ENCODE measurements around the gene WDR41. TPM values are rescaled to one million over a fixed set of nuclear protein-coding genes. Genes with fewer than 3 reads are reported as not detected.
A peak's percentile ranks its signal among the peaks of the same experiment; 100 is the strongest.

Gene WDR41
- total RNA-seq, 1 donor: 114 TPM

GRCh38 chr5:77397686-77398292 is 94.3 kb downstream of the WDR41 start:
- DNase-seq (ENCODE audit: insufficient read length, low spot score, missing footprints): peak; percentile 76
- Histone ChIP-seq H3K27ac (ENCODE audit: low read depth, low read length) (no peak overlapping the region), H3K4me2 (ENCODE audit: insufficient read depth, low read length) (peak overlapping the region; percentile 11)

DNA sequence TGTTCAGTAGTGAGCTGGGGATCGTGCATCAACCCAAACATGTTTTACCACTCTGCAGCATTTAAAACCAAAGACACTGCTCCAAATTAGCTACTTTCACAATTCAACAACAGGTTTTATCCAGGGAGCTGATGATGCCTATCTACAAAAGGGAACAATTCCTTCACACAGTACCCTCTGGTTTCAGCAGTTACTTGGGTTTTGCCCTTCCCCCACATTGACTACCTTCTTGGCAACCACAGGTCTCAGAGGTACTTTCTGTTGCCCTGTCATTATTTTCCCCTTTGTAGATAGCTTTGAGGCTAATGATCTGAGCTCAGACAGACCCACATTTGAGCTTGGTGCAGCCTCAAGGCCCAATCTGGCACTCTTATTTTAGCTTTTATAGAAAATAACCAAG is 96.1 kb downstream of the WDR41 start:
- no peak for TF ChIP-seq CTCF (IDR thresholded peaks at IDR 0.05; ENCODE audit: extremely low read depth, low read depth, low read length)
- H3K4me1 ChIP-seq (ENCODE audit: insufficient read depth, low read length): peaks cover 14% of the 10 kb centered on the region
- H3K4me2 ChIP-seq (ENCODE audit: insufficient read depth, low read length): no peak overlapping the region
- H3K79me2 ChIP-seq (ENCODE audit: insufficient read depth, low read length): no peaks in the 10 kb centered on the region
- no peaks in the 10 kb centered on the region for H3K27me3 ChIP-seq (ENCODE audit: insufficient read depth, low read length)
- no peak overlapping the region for H3K4me3 ChIP-seq (ENCODE audit: insufficient read depth, low read length)
- H3K9me3 ChIP-seq (ENCODE audit: low read depth, low read length): no peaks in the 10 kb centered on the region
- no peak for DNase-seq (ENCODE audit: insufficient read length, low spot score, missing footprints)
- H2AFZ ChIP-seq (ENCODE audit: low read length): no peak overlapping the region
- no peaks in the 10 kb centered on the region for H4K20me1 ChIP-seq (ENCODE audit: insufficient read depth, low read length)
- no peaks in the 10 kb centered on the region for H3K36me3 ChIP-seq (ENCODE audit: insufficient read depth, low read length)
- no peak overlapping the region for H3K27ac ChIP-seq (ENCODE audit: low read depth, low read length)

More at GRCh38 chr5:77397686-77398292, 94.3 kb downstream of the WDR41 start:
- peak overlapping the region; percentile 11 for H2AFZ ChIP-seq (ENCODE audit: low read length)
- peak; percentile 19 for TF ChIP-seq CTCF (IDR thresholded peaks at IDR 0.05; ENCODE audit: extremely low read depth, low read depth, low read length)
- no peak overlapping the region for H3K4me3 ChIP-seq (ENCODE audit: insufficient read depth, low read length)
- no peaks in the 10 kb centered on the region for H3K79me2 ChIP-seq (ENCODE audit: insufficient read depth, low read length)
- no peaks in the 10 kb centered on the region for H3K9me3 ChIP-seq (ENCODE audit: low read depth, low read length)
- no peaks in the 10 kb centered on the region for H3K27me3 ChIP-seq (ENCODE audit: insufficient read depth, low read length)
- no peaks in the 10 kb centered on the region for H3K36me3 ChIP-seq (ENCODE audit: insufficient read depth, low read length)
- H4K20me1 ChIP-seq (ENCODE audit: insufficient read depth, low read length): no peaks in the 10 kb centered on the region
- peaks cover 6% of the 10 kb centered on the region for H3K4me1 ChIP-seq (ENCODE audit: insufficient read depth, low read length)

DNA sequence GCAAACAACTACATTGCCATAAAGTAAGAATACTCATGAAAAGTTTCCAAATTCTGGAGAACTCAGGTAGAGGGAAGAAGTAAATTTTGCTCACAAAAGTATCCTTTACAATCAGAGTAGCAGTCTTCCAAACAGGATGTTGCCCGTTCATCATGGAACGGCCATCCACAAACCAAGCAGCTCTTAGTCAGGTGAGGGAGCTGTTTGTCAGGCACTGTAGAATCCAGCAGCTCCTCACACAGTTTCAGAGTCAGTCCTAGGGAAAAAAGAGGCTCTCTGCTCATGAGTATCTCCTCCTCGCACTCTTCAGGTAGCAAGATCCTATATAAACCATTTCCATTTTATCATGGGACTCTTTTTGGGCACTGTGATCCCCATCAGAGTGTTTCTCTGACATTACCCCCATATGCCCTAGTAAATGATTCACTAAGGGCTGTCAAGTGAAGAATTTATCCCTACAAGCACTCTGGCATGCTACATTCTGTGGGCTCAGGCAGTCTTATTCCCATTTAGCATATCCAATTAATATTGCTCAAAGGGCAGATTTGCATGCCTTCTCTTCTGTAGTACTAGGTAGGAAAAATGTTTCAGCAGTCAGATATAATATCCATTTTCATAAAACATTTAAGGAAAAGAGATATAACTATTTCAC is 97.9 kb downstream of the WDR41 start:
- Histone ChIP-seq H3K4me3 (ENCODE audit: insufficient read depth, low read length) (no peak overlapping the region), H3K9me3 (ENCODE audit: low read depth, low read length) (no peaks in the 10 kb centered on the region), H2AFZ (ENCODE audit: low read length) (no peak overlapping the region), H3K27me3 (ENCODE audit: insufficient read depth, low read length) (no peaks in the 10 kb centered on the region), H3K4me2 (ENCODE audit: insufficient read depth, low read length) (no peak overlapping the region), H4K20me1 (ENCODE audit: insufficient read depth, low read length) (no peaks in the 10 kb centered on the region), H3K79me2 (ENCODE audit: insufficient read depth, low read length) (no peaks in the 10 kb centered on the region), H3K36me3 (ENCODE audit: insufficient read depth, low read length) (no peaks in the 10 kb centered on the region), H3K27ac (ENCODE audit: low read depth, low read length) (no peak overlapping the region), H3K4me1 (ENCODE audit: insufficient read depth, low read length) (peaks cover 24% of the 10 kb centered on the region)
- DNase-seq (ENCODE audit: insufficient read length, low spot score, missing footprints): no peak
- no peak for TF ChIP-seq CTCF (IDR thresholded peaks at IDR 0.05; ENCODE audit: extremely low read depth, low read depth, low read length)

- DNase-seq (ENCODE audit: insufficient read length, low spot score, missing footprints): no peak
- Histone ChIP-seq H2AFZ (ENCODE audit: low read length) (no peak overlapping the region), H3K4me1 (ENCODE audit: insufficient read depth, low read length) (peaks cover 19% of the 10 kb centered on the region), H4K20me1 (ENCODE audit: insufficient read depth, low read length) (no peaks in the 10 kb centered on the region), H3K9me3 (ENCODE audit: low read depth, low read length) (no peaks in the 10 kb centered on the region), H3K36me3 (ENCODE audit: insufficient read depth, low read length) (no peaks in the 10 kb centered on the region), H3K4me3 (ENCODE audit: insufficient read depth, low read length) (no peak overlapping the region), H3K79me2 (ENCODE audit: insufficient read depth, low read length) (no peaks in the 10 kb centered on the region), H3K4me2 (ENCODE audit: insufficient read depth, low read length) (peak overlapping the region; percentile 42), H3K27me3 (ENCODE audit: insufficient read depth, low read length) (no peaks in the 10 kb centered on the region), H3K27ac (ENCODE audit: low read depth, low read length) (no peak overlapping the region)
- no peak for TF ChIP-seq CTCF (IDR thresholded peaks at IDR 0.05; ENCODE audit: extremely low read depth, low read depth, low read length)
Observed at GRCh38 chr5:77391240-77391765, 100.8 kb downstream of the WDR41 start.

Measured in osteoblast (primary cell).